ENCODE results near the gene KLF1. TPM values are rescaled to one million over a fixed set of nuclear protein-coding genes. Genes with fewer than 3 reads are reported as not detected.
A peak's percentile ranks its signal among the peaks of the same experiment; 100 is the strongest.

KLF1 gene
- total RNA-seq, 2 donors from 2014 or later, result 0.61 TPM; not detected in 1

- Mint-ChIP-seq H3K4me3 (peak overlapping the region; percentile 15), H3K27ac (no peak overlapping the region), H3K27me3 (peaks cover 51% of the 10 kb centered on the region), H3K36me3 (ENCODE audit: low read depth) (no peaks in the 10 kb centered on the region), H3K4me1 (peaks cover 16% of the 10 kb centered on the region), H3K9me3 (no peaks in the 10 kb centered on the region)
- ATAC-seq (replicated peaks), result no peak
These were observed 45.9 kb downstream of the KLF1 start for GRCh38 chr19:12841094-12841493.

GRCh38 chr19:12840091-12841079 is 46.6 kb downstream of the KLF1 start:
- H3K4me1 Mint-ChIP-seq, result peaks cover 16% of the 10 kb centered on the region
- H3K9me3 Mint-ChIP-seq, result no peaks in the 10 kb centered on the region
- H3K36me3 Mint-ChIP-seq (ENCODE audit: low read depth), result no peaks in the 10 kb centered on the region
- H3K27me3 Mint-ChIP-seq, result peaks cover 50% of the 10 kb centered on the region
- peak; percentile 40 for ATAC-seq (replicated peaks)
- H3K4me3 Mint-ChIP-seq, result peak overlapping the region; percentile 15
- H3K27ac Mint-ChIP-seq, result no peak overlapping the region

GRCh38 chr19:12838886-12839756 is 47.9 kb downstream of the KLF1 start:
- H3K9me3 Mint-ChIP-seq, result no peaks in the 10 kb centered on the region
- no peaks in the 10 kb centered on the region for H3K36me3 Mint-ChIP-seq (ENCODE audit: low read depth)
- no peak overlapping the region for H3K27ac Mint-ChIP-seq
- peak overlapping the region; percentile 58 for H3K4me3 Mint-ChIP-seq
- H3K4me1 Mint-ChIP-seq, result peaks cover 20% of the 10 kb centered on the region
- peaks cover 51% of the 10 kb centered on the region for H3K27me3 Mint-ChIP-seq
- peak; percentile 62 for ATAC-seq (replicated peaks)

- Mint-ChIP-seq H3K27me3 (peaks cover 51% of the 10 kb centered on the region), H3K36me3 (ENCODE audit: low read depth) (no peaks in the 10 kb centered on the region), H3K4me3 (peak within 1 kb of the TSS; percentile 58), H3K4me1 (peaks cover 20% of the 10 kb centered on the region), H3K9me3 (no peaks in the 10 kb centered on the region), H3K27ac (no peak within 1 kb of the TSS)
- ATAC-seq (replicated peaks), result peak; percentile 71
These were observed 48.7 kb downstream of the KLF1 start, which contains the start of gene MAST1 for GRCh38 chr19:12838182-12838885. TSS of gene MAST1 (plus strand) at chr19:12838515. CDS start at chr19:12838573, 58 bp downstream.

GRCh38 chr19:12837225-12837624 is 49.8 kb downstream of the KLF1 start:
- ATAC-seq (replicated peaks), result peak; percentile 54
- Mint-ChIP-seq H3K27me3 (peaks cover 53% of the 10 kb centered on the region), H3K9me3 (no peaks in the 10 kb centered on the region), H3K36me3 (ENCODE audit: low read depth) (no peaks in the 10 kb centered on the region), H3K4me1 (peaks cover 25% of the 10 kb centered on the region), H3K4me3 (peak overlapping the region; percentile 58), H3K27ac (no peak overlapping the region)

GRCh38 chr19:12836529-12836863 is 50.5 kb downstream of the KLF1 start:
- peaks cover 53% of the 10 kb centered on the region for H3K27me3 Mint-ChIP-seq
- no peaks in the 10 kb centered on the region for H3K36me3 Mint-ChIP-seq (ENCODE audit: low read depth)
- ATAC-seq (replicated peaks), result no peak
- H3K9me3 Mint-ChIP-seq, result no peaks in the 10 kb centered on the region
- no peak overlapping the region for H3K27ac Mint-ChIP-seq
- H3K4me1 Mint-ChIP-seq, result peaks cover 20% of the 10 kb centered on the region
- H3K4me3 Mint-ChIP-seq, result no peak overlapping the region

GRCh38 chr19:12834976-12835757 is 51.8 kb downstream of the KLF1 start:
- H3K4me3 Mint-ChIP-seq, result peak overlapping the region; percentile 51
- H3K4me1 Mint-ChIP-seq, result peaks cover 20% of the 10 kb centered on the region
- H3K9me3 Mint-ChIP-seq, result no peaks in the 10 kb centered on the region
- no peaks in the 10 kb centered on the region for H3K36me3 Mint-ChIP-seq (ENCODE audit: low read depth)
- no peak for ATAC-seq (replicated peaks)
- H3K27ac Mint-ChIP-seq, result no peak overlapping the region
- H3K27me3 Mint-ChIP-seq, result peaks cover 51% of the 10 kb centered on the region

- Mint-ChIP-seq H3K36me3 (ENCODE audit: low read depth) (no peaks in the 10 kb centered on the region), H3K4me3 (peak within 1 kb of the TSS; percentile 51), H3K4me1 (peaks cover 20% of the 10 kb centered on the region), H3K9me3 (no peaks in the 10 kb centered on the region), H3K27ac (no peak within 1 kb of the TSS), H3K27me3 (peaks cover 53% of the 10 kb centered on the region)
- no peak for ATAC-seq (replicated peaks)
These were observed 52.4 kb downstream of the KLF1 start, which contains the start of gene RTBDN for GRCh38 chr19:12834566-12834943. TSS of gene RTBDN (minus strand) at chr19:12834579. CDS start at chr19:12829979, 4,600 bp downstream.

Other genes starting within 250 kb of the KLF1 start
- 100 to 1,000 TPM; 199 to 247 TPM for gene MAN2B1, start 220.5 kb downstream of the KLF1 start, total RNA-seq
- 10 to 100 TPM; 17.7 to 30.4 TPM for gene WDR83, start 220.4 kb downstream of the KLF1 start, total RNA-seq
- gene DHPS, start 205.3 kb downstream of the KLF1 start, total RNA-seq, result 100 to 1,000 TPM; 125 to 167 TPM
- gene GNG14, start 199.2 kb downstream of the KLF1 start, total RNA-seq, result not detected
- 1 to 10 TPM; 4.7 to 9.9 TPM for gene FBXW9, start 190.6 kb downstream of the KLF1 start, total RNA-seq
- 100 to 1,000 TPM in 1 of 2 donors, 10 to 100 TPM in 1; 71.9 to 106 TPM for gene TNPO2, start 163.3 kb downstream of the KLF1 start, total RNA-seq
- 100 to 1,000 TPM; 135 to 172 TPM for gene TRIR, start 152.5 kb downstream of the KLF1 start, total RNA-seq
- 10 to 100 TPM; 37.7 to 66.6 TPM for gene GET3, start 149.7 kb downstream of the KLF1 start, total RNA-seq
- not detected for gene BEST2, start 135.4 kb downstream of the KLF1 start, total RNA-seq
- gene HOOK2, start 111.6 kb downstream of the KLF1 start, total RNA-seq, result 10 to 100 TPM; 22.5 to 44.4 TPM
- 100 to 1,000 TPM; 328 to 586 TPM for gene JUNB, start 95.7 kb downstream of the KLF1 start, total RNA-seq
- gene PRDX2, start 85.4 kb downstream of the KLF1 start, total RNA-seq, result 100 to 1,000 TPM; 307 to 415 TPM
- 10 to 100 TPM; 25.5 to 32.7 TPM for gene THSD8, start 85.1 kb downstream of the KLF1 start, total RNA-seq
- gene RNASEH2A, start 80.6 kb downstream of the KLF1 start, total RNA-seq, result 10 to 100 TPM; 30.1 to 53.5 TPM
- gene RTBDN, start 52.6 kb downstream of the KLF1 start, total RNA-seq, result not detected
- gene MAST1, start 48.7 kb downstream of the KLF1 start, total RNA-seq, result 1 to 10 TPM; 2.4 to 2.6 TPM
- gene DNASE2, start 5.8 kb downstream of the KLF1 start, total RNA-seq, result 10 to 100 TPM; 32.5 to 34.2 TPM
- gene GCDH, start 4.0 kb upstream of the KLF1 start, total RNA-seq, result 10 to 100 TPM; 25.8 to 48.4 TPM
- 1 to 10 TPM; 1.6 to 6.2 TPM for gene SYCE2, start 32.1 kb upstream of the KLF1 start, total RNA-seq
- 100 to 1,000 TPM in 1 of 2 donors, 10 to 100 TPM in 1; 87.9 to 130 TPM for gene FARSA, start 46.5 kb upstream of the KLF1 start, total RNA-seq
- 100 to 1,000 TPM; 502 to 770 TPM for gene CALR, start 51.4 kb upstream of the KLF1 start, total RNA-seq
- gene RAD23A, start 58.7 kb upstream of the KLF1 start, total RNA-seq, result 100 to 1,000 TPM; 129 to 156 TPM
- gene GADD45GIP1, start 70.0 kb upstream of the KLF1 start, total RNA-seq, result 10 to 100 TPM; 17.0 to 27.9 TPM
- under 1 TPM; 0.30 to 0.40 TPM for gene DAND5, start 82.4 kb upstream of the KLF1 start, total RNA-seq
- 1 to 10 TPM in 1 of 2 donors, under 1 TPM in 1; 0.43 to 1.1 TPM for gene NFIX, start 108.3 kb upstream of the KLF1 start, total RNA-seq
- gene LYL1, start 215.7 kb upstream of the KLF1 start, total RNA-seq, result 1 to 10 TPM; 1.1 to 1.6 TPM
- gene TRMT1, start 229.5 kb upstream of the KLF1 start, total RNA-seq, result 10 to 100 TPM; 66.4 to 83.2 TPM
- 10 to 100 TPM; 70.8 to 80.6 TPM for gene NACC1, start 231.1 kb upstream of the KLF1 start, total RNA-seq